Measurements from ENCODE around the gene ESRRB.

GRCh38 chr14:76537906-76538647 lies 162.1 kb downstream of the ESRRB start:
- no peak for TF ChIP-seq CTCF (IDR thresholded peaks at IDR 0.05)
- no peak for TF ChIP-seq POLR2AphosphoS5 (IDR thresholded peaks at IDR 0.05)

All from breast epithelium (tissue), 3 donors.